ENCODE results near the gene FAM25G.
"Not testable (repeated sequence)": the region's sequence is repeated elsewhere in the genome, so short reads cannot be mapped to it uniquely, and the experiment has no call there.

GRCh38 chr10:47461261-47461687 is 30.2 kb downstream of the FAM25G start:
- TF ChIP-seq MAX (CRISPR knock-in tag; IDR thresholded peaks at IDR 0.05); ZNF232 (CRISPR knock-in tag; IDR thresholded peaks at IDR 0.05); NFYB (IDR thresholded peaks at IDR 0.05; ENCODE audit: extremely low read depth, insufficient read length); KAT8 (IDR thresholded peaks at IDR 0.05; ENCODE audit: low read depth); GTF2F1 (IDR thresholded peaks at IDR 0.05; ENCODE audit: low read depth, low read length); ELF1 (tag; IDR thresholded peaks at IDR 0.05): not testable (repeated sequence)
- TF ChIP-seq RAD21 (CRISPR knock-in tag; conservative IDR thresholded peaks at IDR 0.05 in 1 of 2, IDR thresholded peaks at IDR 0.05 in 1 of 2), result peak in 1 of 2 experiments; percentile 25; a peak in 1 of 4 replicates

Data from K562 (cell line).